SK-N-SH (cell line): Measurements from ENCODE around the gene IDI2.

ENCODE experiments used
- EZH2phosphoT487 ChIP-seq: fragments of 200-600 bp; sonication (generic); IDR thresholded peaks from 2 replicates; pipeline ENCODE4 v1.6.1; 2017; ENCODE audit warnings: low read depth, mixed run types, mild to moderate bottlenecking, antibody characterized with exemption, moderate library complexity, borderline replicate concordance
- SMC3 ChIP-seq: IDR thresholded peaks from 2 replicates; pipeline ENCODE4 v1.6.1; 2012; ENCODE audit warnings: low read depth, low read length, improper control_type of control experiment
- TCF12 ChIP-seq: IDR thresholded peaks from 2 replicates; pipeline ENCODE4 v1.4.0; 2012
- TF ChIP-seq, protein P1 (sequence below): fragments of 200-600 bp; sonication (generic); IDR thresholded peaks from 2 replicates; pipeline ENCODE4 v1.6.1; 2017; ENCODE audit warnings: antibody characterized with exemption, mild to moderate bottlenecking, moderate library complexity
- TF ChIP-seq, protein P2 (sequence below): IDR thresholded peaks from 2 replicates; pipeline ENCODE4 v1.4.0; 2012; ENCODE audit warnings: low read depth, borderline replicate concordance

- TF ChIP-seq TCF12 = no peak
- TF ChIP-seq EZH2phosphoT487 = no peak
- TF ChIP-seq, protein P1, sequence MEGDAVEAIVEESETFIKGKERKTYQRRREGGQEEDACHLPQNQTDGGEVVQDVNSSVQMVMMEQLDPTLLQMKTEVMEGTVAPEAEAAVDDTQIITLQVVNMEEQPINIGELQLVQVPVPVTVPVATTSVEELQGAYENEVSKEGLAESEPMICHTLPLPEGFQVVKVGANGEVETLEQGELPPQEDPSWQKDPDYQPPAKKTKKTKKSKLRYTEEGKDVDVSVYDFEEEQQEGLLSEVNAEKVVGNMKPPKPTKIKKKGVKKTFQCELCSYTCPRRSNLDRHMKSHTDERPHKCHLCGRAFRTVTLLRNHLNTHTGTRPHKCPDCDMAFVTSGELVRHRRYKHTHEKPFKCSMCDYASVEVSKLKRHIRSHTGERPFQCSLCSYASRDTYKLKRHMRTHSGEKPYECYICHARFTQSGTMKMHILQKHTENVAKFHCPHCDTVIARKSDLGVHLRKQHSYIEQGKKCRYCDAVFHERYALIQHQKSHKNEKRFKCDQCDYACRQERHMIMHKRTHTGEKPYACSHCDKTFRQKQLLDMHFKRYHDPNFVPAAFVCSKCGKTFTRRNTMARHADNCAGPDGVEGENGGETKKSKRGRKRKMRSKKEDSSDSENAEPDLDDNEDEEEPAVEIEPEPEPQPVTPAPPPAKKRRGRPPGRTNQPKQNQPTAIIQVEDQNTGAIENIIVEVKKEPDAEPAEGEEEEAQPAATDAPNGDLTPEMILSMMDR = no peak
- TF ChIP-seq, protein P2, sequence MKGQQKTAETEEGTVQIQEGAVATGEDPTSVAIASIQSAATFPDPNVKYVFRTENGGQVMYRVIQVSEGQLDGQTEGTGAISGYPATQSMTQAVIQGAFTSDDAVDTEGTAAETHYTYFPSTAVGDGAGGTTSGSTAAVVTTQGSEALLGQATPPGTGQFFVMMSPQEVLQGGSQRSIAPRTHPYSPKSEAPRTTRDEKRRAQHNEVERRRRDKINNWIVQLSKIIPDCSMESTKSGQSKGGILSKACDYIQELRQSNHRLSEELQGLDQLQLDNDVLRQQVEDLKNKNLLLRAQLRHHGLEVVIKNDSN = no peak
- TF ChIP-seq SMC3 = no peak
Observed at GRCh38 chr10:1007583-1007982, 18.1 kb downstream of the IDI2 start.
